GM19395 (cell line): Measurements from ENCODE around the gene FETUB.

Source experiments
- ATAC-seq: cut with Tn5 transposase; IDR thresholded peaks from one replicate; pipeline ENCODE4 v1.9.1; 2021; ENCODE audit warnings: mild to moderate bottlenecking, moderate library complexity; ENCODE audit not compliant: unreplicated experiment

The FETUB gene

GRCh38 chr3:186612721-186613636, 27.2 kb upstream of the FETUB start, which contains the start of gene AHSG:
Gene AHSG, plus strand, starts transcription at chr3:186613060. Its CDS starts 82 bp downstream, at chr3:186613142.
- ATAC-seq: no peak

GRCh38 chr3:186613637-186614265, 26.4 kb upstream of the FETUB start:
- ATAC-seq: no peak

GRCh38 chr3:186614266-186614596, 26.0 kb upstream of the FETUB start:
- no peak for ATAC-seq

GRCh38 chr3:186614597-186615483, 25.4 kb upstream of the FETUB start:
- peak; percentile 74 for ATAC-seq

- no peak for ATAC-seq
These were observed 23.9 kb upstream of the FETUB start for GRCh38 chr3:186616299-186616617.

GRCh38 chr3:186617036-186617946, 22.9 kb upstream of the FETUB start:
- ATAC-seq: peak; percentile 89

GRCh38 chr3:186618318-186618938, 21.8 kb upstream of the FETUB start:
- ATAC-seq: no peak

- no peak for ATAC-seq
These were observed 20.4 kb upstream of the FETUB start for GRCh38 chr3:186619787-186620212.

- ATAC-seq: no peak
These were observed 19.7 kb upstream of the FETUB start for GRCh38 chr3:186620213-186621092.

GRCh38 chr3:186621894-186622650, 18.1 kb upstream of the FETUB start:
- no peak for ATAC-seq

GRCh38 chr3:186622651-186623310, 17.4 kb upstream of the FETUB start:
- no peak for ATAC-seq

GRCh38 chr3:186624598-186624997, 15.6 kb upstream of the FETUB start:
- no peak for ATAC-seq

- no peak for ATAC-seq
These were observed 14.6 kb upstream of the FETUB start for GRCh38 chr3:186625600-186626042.

- ATAC-seq: no peak
These were observed 13.8 kb upstream of the FETUB start for GRCh38 chr3:186626254-186626847.

- no peak for ATAC-seq
These were observed 12.3 kb upstream of the FETUB start for GRCh38 chr3:186627852-186628414.

GRCh38 chr3:186628756-186629155, 11.4 kb upstream of the FETUB start:
- ATAC-seq: no peak
